ENCODE results near the gene SLC9A6.

Gene SLC9A6

GRCh38 chrX:135975421-135975820 is 9.8 kb upstream of the SLC9A6 start:
- CTCF ChIA-PET: no interaction called here
- TF ChIP-seq, protein P1, sequence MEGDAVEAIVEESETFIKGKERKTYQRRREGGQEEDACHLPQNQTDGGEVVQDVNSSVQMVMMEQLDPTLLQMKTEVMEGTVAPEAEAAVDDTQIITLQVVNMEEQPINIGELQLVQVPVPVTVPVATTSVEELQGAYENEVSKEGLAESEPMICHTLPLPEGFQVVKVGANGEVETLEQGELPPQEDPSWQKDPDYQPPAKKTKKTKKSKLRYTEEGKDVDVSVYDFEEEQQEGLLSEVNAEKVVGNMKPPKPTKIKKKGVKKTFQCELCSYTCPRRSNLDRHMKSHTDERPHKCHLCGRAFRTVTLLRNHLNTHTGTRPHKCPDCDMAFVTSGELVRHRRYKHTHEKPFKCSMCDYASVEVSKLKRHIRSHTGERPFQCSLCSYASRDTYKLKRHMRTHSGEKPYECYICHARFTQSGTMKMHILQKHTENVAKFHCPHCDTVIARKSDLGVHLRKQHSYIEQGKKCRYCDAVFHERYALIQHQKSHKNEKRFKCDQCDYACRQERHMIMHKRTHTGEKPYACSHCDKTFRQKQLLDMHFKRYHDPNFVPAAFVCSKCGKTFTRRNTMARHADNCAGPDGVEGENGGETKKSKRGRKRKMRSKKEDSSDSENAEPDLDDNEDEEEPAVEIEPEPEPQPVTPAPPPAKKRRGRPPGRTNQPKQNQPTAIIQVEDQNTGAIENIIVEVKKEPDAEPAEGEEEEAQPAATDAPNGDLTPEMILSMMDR (IDR thresholded peaks at IDR 0.05; ENCODE audit: control extremely low read depth, extremely low read depth, low read depth, missing control alignments): no peak
- DNase-seq (ENCODE audit: extremely low spot score): no peak
- POLR2A ChIA-PET: no interaction called here

DNA sequence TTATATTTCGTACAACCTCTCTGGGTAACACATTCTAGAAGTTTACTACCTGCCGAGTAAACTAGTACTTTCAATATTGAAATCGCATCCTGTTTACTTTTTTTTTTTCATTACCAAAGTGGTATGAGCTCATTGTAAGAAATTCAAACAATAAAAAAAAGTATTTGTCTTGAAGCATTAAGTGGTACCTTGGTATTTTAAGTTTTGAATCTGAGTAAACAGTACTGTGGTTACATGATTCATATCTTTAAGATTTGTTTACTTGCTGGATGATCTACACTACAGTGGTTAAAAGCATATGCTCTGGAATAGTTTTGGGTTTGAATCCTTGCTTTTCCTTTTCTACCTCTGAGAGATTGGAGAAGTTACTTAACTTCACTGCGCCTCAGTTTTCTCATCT is 7.6 kb upstream of the SLC9A6 start:
- DNase-seq (ENCODE audit: extremely low spot score): no peak
- POLR2A ChIA-PET: no interaction called here
- CTCF ChIA-PET: no interaction called here
- TF ChIP-seq, protein P1 (IDR thresholded peaks at IDR 0.05; ENCODE audit: control extremely low read depth, extremely low read depth, low read depth, missing control alignments): no peak

DNA sequence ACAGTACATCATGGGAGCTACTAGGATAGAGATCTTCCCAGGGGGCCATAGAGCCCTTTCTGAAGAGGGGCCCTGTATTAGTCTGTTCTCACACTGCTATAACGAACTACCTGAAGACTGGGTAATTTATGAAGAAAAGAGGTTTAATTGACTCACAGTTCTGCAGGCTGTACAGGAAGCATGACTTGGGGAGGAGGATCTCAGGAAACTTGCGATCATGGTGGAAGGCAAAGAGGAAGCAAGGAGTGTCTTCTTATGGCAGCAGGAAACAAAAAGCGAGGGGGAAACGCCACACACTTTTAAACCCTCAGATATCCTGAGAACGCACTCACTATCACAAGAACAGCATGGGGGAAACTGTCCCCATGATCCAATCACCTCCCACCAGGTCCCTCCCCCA is 4.2 kb upstream of the SLC9A6 start:
- CTCF ChIA-PET: no interaction called here
- TF ChIP-seq, protein P1 (IDR thresholded peaks at IDR 0.05; ENCODE audit: control extremely low read depth, extremely low read depth, low read depth, missing control alignments): no peak
- POLR2A ChIA-PET: no interaction called here
- no peak for DNase-seq (ENCODE audit: extremely low spot score)

DNA sequence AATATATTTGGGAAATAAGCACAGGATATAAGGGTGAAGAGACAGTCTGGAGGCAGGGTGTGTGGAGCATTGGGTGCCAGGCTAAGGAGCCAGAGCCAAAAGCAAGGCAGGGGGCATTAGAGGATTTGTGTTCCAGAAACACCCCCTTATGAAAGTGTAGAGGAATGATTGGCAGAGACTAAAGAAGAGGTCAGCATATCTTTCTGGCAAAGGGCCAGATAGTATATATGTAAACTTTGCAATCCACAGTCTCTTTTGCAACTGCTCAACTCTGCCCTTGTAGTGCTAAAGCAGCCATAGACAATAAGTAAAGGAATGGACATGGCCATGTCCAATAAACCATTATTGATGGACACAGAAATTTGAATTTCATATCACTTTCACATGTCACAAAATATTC is 3.6 kb upstream of the SLC9A6 start:
- TF ChIP-seq, protein P1 (IDR thresholded peaks at IDR 0.05; ENCODE audit: control extremely low read depth, extremely low read depth, low read depth, missing control alignments): no peak
- no peak for DNase-seq (ENCODE audit: extremely low spot score)
- ChIA-PET CTCF (no interaction called here), POLR2A (no interaction called here)

DNA sequence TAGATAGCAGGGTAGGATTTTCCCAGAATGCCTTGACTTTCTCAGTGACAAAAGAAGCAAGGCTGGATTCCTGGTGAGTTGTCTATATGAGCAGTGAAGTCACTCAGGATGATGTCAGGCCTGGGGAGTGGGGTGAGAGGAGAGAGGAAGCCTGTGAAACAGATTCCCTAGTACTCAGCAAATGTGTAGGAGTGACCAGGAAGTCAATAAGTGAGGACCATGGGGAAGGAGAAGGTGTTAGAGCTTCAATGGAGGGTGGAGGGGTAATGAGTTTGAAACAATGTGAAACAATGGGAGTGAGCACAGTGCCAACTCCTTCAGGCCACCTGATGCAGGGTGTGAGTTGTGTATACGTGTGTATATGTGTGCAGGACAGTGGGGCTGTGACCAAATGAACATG is 2.4 kb upstream of the SLC9A6 start:
- TF ChIP-seq, protein P1 (IDR thresholded peaks at IDR 0.05; ENCODE audit: control extremely low read depth, extremely low read depth, low read depth, missing control alignments): no peak
- POLR2A ChIA-PET: no interaction called here
- CTCF ChIA-PET: no interaction called here
- no peak for DNase-seq (ENCODE audit: extremely low spot score)

- CTCF ChIA-PET: no interaction called here
These were observed 979 bp upstream of the SLC9A6 start for GRCh38 chrX:135984256-135984655.

More at GRCh38 chrX:135984256-135984655, 979 bp upstream of the SLC9A6 start:
- POLR2A ChIA-PET: no interaction called here
- TF ChIP-seq, protein P1 (IDR thresholded peaks at IDR 0.05; ENCODE audit: control extremely low read depth, extremely low read depth, low read depth, missing control alignments): no peak
- DNase-seq (ENCODE audit: extremely low spot score): no peak
